CD4-positive, alpha-beta T cell treated with Interleukin-15 for 1 hour (primary cell): ENCODE results near the gene MBD6.
A peak's percentile ranks its signal among the peaks of the same experiment; 100 is the strongest.
"Not testable (repeated sequence)": the region's sequence is repeated elsewhere in the genome, so short reads cannot be mapped to it uniquely, and the experiment has no call there.

ENCODE experiments used
- DNase-seq: peaks from one replicate; pipeline ENCODE4 v3.0.0-alpha.2; 2020

The MBD6 gene

DNA sequence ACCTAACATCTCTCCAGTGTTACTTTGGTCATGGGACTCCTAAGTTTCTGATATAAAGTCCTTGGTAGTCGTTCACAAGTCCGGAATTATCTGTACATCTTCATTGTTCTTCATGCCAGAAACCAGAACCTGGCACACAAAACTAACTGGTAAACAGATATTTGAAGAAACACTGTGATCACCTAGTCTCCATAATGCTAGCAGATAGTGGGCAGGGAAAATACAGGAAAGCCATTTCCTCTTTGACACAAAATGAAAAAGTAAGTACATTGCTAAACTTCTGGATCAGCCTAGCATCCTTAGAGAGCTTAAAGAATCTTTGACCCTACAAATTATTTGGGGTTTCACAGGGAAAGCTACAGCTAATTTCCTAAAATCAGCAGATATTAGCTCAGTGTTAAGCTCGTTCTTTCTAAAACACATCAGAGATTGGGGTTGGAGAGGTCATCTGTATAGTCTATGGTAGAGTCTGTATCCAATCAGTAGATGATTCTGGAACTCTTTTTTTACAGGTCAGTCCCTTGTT is 7.2 kb upstream of the MBD6 start:
- DNase-seq = no peak

DNA sequence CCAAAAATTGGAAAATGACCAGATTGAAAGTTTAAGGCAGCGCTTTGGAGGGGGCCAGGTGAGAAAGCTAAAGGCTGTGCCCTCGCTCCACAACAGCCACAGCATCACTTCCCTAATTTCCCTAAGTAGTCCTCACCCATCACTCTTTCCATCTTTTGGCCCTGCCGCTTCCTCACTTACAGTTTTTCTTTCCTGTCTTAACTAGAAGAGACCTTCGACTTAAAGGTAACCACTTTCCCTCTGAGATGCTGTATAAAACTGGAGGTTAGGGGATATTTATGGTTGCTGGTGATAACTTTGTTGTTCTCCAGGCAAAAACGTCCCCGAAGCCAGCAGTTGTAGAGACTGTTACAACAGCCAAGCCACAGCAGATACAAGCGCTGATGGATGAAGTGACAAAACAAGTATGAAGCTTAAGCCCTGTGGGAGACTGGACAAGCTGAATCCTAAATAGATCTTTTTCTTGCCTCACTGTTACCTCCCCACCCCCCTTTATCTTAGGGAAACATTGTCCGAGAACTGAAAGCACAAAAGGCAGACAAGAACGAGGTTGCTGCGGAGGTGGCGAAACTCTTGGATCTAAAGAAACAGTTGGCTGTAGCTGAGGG is 6.6 kb upstream of the MBD6 start:
- no peak for DNase-seq

DNA sequence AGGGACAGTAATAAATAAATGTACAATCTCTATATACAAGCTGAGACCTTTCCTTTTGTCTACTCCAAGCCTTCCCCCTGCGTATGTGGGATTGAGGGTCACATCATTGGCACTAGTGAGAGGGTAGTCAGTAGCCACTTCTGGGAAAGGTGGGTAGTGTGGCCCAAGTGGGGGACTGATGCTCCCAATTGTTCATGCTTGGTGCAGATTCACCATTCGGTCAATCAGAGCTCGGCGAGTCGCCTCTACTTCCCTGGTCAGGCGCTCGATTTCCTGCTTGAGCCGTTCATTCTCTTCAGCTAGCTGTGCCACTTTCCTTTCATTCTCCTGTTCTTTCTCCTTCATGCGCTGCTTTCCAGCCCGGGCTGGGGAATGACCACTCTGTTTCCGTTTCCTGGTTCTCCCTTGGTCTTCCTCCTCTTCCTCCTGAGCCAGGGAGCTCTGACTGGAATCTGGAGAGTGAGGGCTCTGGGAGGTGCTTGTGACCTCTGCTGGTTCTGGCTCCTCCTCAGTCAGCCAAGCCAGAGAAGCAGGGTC is 5.9 kb upstream of the MBD6 start:
- DNase-seq = no peak

DNA sequence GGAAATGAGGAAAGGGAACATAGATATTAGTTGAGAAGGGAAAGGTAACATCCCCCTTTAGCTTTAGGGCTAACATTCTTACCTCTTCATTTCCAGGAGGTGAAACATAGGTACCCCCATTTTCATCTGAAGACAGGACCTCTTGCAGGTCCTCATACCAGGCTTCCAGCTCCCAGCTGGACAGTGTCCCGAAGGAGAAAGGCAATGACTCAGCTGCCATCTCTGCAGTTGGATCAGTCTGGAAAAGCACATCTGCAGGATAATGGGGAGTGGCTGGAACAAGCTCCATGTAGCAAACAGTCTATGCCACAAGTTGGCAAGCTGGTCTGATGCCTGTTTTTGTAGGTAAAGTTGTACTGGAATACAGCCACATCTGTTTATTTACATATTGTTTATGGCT is 5.4 kb upstream of the MBD6 start:
- DNase-seq = no peak

DNA sequence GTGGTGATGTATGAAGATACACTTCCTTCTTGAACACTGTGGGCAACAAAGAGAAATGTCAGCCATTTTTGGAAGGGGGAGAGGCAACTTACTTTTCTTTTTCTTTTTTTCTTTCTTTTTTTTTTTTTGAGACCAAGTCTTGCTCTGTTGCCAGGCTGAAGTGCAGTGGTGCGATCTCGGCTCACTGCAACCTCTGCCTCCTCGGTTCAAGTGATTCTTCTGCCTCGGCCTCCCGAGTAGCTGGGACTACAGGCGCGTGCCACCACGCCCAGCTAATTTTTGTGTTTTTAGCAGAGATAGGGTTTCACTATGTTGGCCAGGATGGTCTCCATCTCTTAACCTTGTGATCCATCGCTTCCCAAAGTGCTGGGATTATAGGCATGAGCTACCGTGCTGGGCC is 4.9 kb upstream of the MBD6 start:
- not testable (repeated sequence) for DNase-seq

DNA sequence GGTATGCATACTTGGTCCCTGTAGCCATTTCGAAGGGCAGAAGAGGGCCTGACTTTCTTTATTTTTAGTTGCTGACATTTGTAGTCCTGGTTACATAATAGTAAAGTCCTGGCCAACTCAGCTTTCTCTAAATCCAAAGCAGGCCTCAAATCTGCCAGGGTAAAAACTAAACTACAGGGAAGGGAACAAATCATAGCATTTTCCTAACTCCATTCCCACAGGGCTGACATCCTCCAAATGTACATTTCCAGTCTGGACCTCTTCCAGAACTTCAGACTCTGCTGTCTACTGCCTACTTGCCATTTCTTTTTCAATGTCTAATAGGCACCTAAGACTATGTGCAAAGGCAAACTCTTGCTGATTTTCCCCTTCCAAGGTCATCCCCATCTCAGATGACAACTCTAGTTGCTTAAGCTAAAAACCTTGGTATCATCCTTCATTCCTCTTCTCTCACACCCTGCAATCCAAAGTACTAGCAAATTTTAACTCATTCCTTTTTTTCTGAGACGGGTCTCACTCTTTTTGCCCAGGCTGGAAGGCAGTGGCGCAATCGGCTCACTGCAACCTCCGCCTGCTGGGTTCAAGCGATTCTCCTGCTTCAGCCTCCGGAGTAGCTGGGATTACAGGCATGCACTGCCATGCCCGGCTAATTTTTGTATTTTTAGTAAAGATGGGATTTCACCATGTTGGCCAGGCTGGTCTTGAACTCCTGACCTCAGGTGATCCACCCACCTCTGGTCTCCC is 4.3 kb upstream of the MBD6 start:
- DNase-seq = no peak

DNA sequence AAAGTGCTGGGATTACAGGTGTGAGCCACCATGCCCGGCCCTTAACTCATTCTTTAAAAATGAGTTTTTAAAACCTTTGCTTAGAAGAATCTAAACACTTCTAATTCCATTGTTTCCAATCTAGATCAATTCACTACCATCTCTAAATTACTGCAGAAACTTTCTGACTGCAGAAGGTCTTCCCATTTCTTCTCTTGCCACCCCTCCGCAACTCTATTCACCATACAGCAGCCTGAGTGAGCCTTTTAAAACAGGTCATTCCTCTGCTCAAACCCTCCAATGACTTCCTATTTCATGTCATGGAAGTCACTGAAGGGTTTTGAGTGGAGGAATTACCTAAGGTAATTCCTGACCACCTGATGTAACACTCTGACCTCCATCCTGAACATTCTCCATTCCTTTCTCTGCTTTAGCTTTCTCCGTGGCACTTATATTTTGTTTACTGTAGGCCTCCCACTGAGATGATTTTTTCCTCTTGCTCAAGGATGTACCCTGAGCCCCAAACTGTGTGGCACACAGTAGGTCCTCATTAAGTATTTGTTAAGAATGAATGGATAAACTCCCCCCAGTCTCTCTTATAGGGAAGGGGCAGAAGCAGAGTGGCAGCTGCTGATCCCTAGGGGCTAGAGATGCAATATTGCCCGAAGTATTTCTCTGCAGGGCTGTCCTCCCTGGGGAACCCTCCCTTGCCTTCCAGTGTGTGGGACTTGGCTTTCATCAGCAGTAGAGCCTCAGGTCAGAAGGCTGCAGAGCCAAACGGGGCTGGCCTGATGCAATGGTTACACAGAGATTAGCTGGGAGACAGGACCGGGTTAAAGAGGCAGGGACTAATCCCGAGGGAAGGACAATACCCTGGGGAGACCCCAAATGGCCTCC is 3.5 kb upstream of the MBD6 start:
- DNase-seq = peak; percentile 17

DNA sequence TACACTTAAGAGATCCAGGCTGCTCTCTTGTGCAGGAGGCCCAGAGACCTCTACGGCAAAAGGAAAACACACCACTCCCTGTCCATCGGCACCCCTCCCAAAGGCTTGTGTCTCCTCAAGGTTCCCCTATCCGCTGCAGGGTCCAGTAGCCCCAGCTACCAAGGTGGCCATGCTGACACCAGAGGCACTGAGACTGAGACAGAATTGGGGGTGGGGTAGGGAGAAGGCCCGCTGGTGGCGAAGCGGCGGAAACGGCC is 2.9 kb upstream of the MBD6 start:
- DNase-seq = peak; percentile 38

DNA sequence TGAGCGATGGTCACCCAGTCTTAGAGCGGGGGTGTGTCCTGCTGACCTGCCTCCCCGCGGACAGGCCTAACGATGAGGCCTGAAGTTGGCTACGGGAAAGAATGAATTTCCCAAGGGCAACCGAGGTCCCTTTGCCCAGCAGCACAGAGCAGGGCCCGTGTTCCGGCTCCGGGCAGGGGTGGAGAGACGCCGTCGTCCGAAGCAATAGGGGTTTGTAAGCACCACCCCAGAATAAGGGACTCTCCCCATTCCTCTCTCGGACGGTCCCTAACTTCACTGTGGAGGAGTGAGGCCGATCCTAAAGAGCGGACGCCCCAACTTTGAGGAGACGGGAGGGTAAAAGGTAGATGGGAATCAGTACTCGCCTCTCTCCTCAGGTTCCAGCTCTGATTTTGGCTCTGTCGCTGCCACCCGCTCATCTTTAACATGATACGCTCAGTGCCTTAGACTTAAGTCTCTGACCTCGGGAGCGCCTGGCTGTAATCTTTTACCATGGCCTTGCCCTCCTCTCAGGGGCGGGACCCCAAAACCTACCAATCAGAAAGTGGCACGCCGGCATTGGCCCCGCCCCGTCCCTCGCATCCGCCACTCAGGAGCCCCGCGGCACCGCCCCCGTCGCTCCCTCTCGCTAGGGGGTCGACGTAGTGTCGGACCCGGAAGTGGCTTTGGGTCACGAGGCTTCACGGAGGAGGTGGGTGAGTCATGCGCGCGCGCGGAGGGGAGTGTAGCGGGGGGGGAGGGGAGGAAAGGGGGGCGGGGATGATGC is 2.4 kb upstream of the MBD6 start, which contains the start of gene DDIT3:
DDIT3 (minus strand) TSS at position 462 of the 766 bp plus-strand sequence. CDS start 3,108 bp downstream, outside the sequence.
- peak; percentile 100 for DNase-seq

DNA sequence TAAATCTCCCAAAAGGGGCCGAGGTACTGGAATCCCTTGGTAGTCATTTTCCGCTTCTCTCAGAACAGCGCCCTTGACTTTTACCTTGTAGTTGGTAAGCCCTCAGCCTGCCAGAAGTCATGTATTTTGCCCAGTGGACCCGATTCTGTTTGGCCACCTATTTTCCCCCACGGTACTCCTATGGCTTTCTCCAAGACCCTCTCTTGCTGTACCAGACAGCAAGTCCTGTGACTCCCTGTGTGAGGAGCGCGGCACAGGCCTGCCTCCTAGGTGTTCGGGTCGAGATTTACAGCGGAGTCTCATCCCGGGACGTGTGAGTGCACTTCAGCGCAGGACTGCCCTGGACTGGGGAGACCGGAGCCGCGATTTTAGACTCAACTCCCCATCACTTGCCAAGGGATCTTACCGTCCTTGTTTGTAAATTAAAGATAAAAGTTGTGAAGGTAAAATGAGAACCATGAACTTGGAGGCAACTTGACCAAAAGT is 1.1 kb upstream of the MBD6 start:
- DNase-seq = no peak

DNA sequence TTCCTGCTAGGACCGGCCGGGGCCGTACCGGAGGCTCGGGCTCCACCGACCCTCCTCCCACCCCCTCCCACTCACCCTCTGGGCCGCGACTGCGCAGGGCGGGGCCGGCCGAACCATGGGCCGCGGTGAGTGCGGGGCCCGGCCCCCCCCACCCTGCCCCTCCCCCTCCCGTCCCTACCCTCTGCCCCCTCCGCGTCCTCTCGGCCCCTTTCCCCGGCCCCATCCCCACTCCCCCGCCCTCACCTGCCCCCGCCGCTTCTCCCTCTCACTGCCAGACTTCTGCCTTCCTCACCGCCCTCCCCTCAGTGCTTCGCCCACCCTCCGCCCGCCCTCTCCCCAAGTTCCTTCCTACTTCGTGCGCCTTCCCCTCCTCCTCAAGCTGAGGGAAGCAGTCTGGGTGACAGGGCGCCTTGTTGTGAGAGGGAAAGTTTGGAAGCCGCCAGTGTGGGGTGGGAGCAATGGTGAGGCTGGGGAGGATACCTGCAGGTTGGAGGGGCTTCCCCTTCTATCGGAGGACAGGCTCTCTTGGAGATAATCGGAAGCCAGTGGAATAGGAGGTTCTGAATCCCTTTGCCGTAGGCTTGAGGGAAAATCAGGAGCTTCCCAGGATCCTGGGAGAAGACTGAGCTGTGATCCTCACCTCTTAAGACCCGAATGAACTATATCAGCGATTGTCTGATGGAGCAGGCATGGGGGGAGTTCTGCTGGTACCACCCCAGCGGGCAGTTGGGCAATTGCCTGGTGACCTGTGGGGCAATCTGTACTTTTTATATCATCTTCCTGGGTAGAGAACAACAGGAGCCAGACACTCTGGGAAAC is 472 bp downstream of the MBD6 start:
- peak; percentile 71 for DNase-seq

DNA sequence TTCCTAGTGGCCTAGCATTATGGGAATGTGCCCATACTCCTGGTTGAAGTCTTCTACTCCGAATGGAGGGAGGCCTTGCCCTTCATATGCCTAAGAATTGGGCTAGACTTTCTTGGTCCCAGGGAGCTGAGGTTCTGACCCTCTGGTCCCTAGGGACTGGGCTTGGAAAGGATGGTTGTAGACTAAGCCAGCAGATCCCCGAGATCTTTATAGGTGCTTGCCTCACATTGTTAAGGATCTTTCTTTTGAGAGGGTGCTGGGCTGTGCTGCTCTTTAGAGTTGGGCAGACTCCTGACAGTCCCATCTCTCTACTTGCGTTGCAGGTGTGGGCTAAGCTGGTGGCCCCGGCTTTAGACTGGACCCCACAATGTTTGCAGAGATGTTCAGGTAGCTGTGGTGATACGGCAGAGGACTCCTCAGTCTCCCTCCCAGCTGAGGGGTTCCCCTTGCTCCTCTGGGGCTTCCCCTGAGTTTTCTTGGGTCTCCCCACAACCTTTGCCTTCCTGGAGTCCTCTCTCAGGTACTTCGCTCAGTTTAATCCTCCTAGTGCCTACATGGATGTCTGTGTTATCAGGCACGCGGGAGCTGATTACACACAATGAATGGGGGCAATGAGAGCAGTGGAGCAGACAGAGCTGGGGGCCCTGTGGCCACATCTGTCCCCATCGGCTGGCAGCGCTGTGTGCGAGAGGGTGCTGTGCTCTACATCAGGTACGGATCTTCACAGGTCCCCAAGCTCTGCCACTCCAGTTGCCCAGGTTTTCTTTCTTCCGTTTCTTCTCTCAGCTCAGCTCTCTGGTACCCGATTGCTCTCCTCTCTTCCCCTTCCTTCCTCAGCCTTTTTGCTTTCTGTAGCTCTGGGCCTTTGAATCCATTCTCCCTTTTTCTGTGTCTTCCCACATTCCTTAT is 1.3 kb downstream of the MBD6 start:
- DNase-seq = peak; percentile 35

DNA sequence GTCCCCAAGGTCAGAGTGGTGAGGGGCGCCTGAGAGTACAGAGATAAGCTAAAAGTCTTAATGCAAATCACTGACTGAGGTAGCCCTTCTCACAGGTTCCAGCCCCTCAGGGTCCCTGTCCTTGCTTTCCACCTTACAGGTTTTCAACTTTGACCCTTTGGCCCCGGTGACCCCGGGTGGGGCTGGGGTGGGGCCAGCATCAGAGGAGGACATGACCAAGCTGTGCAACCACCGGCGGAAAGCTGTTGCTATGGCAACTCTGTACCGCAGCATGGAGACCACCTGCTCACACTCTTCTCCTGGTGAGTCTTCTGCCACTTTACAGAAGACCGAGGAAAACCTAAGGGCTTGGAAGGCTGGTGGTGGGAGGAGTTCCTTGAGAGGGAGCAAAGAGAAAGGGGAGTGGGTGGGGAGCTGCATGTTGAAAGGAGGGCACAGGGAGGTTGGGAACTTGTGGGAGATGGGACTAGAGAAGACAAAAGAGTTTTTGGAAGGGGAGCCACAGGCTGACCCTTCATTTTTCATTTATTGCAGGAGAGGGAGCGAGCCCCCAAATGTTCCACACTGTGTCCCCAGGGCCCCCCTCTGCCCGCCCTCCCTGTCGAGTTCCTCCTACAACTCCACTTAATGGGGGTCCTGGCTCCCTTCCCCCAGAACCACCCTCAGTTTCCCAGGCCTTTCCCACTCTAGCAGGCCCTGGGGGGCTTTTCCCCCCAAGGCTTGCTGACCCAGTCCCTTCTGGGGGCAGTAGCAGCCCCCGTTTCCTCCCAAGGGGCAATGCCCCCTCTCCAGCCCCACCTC is 2.4 kb downstream of the MBD6 start:
- DNase-seq = no peak

DNA sequence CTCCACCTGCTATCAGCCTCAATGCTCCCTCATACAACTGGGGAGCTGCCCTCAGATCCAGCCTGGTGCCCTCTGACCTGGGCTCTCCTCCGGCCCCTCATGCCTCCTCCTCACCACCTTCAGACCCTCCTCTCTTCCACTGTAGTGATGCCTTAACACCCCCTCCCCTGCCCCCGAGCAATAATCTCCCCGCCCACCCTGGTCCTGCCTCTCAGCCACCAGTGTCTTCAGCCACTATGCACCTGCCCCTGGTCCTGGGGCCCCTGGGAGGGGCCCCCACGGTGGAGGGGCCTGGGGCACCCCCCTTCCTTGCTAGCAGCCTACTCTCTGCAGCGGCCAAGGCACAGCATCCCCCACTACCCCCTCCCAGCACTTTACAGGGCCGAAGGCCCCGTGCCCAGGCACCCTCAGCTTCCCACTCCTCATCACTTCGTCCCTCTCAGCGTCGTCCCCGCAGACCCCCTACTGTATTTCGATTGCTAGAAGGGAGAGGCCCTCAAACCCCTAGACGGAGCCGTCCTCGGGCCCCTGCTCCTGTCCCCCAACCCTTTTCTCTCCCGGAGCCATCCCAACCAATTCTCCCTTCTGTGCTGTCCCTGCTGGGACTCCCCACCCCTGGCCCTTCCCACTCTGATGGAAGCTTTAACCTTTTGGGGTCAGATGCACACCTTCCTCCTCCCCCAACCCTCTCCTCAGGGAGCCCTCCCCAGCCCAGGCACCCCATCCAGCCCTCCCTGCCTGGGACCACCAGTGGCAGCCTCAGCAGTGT is 3.2 kb downstream of the MBD6 start:
- no peak for DNase-seq

DNA sequence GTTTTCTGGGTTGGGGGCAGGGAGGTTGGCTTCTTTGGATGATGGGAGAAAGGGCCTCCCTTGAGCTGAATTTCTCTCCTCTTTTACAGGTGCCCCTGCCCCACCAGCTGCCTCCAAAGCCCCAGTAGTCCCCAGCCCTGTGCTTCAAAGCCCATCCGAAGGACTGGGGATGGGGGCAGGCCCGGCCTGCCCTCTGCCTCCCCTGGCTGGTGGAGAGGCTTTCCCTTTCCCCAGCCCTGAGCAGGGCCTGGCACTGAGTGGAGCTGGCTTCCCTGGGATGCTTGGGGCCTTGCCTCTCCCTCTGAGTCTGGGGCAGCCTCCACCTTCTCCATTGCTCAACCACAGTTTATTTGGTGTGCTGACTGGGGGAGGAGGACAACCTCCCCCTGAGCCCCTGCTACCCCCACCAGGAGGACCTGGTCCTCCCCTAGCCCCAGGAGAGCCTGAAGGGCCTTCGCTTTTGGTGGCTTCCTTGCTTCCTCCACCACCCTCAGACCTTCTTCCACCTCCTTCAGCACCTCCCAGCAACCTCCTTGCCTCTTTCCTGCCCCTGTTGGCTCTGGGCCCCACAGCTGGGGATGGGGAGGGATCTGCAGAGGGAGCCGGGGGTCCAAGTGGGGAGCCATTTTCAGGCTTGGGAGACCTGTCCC is 4.0 kb downstream of the MBD6 start:
- DNase-seq = no peak

DNA sequence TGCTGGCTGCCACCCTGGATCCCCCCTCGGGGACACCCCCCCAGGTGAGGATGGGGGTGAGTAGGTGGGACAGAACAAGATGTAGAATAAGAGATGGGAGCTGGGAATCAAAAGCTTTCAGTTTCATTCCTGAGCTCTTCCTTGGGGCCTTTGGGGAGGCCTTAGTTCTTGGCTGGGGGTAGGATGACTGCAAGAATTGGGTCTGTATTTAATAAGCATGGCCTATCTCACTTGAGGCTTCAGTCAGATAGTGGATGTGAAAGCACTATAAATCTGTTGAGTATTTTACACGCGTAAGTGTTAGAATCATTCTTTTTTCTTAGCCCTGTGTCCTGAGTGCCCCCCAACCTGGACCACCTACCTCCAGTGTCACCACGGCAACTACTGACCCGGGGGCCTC is 4.6 kb downstream of the MBD6 start:
- DNase-seq = no peak

DNA sequence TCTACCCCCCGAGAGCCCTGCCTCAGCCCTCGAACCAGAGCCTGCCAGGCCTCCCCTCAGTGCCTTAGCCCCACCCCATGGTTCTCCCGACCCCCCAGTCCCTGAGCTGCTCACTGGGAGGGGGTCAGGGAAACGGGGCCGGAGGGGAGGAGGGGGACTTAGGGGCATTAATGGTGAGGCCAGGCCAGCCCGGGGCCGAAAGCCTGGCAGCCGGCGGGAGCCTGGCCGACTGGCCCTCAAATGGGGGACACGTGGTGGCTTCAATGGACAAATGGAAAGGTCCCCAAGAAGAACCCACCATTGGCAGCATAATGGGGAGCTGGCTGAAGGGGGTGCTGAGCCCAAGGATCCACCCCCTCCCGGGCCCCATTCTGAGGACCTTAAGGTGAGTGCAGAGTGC is 5.6 kb downstream of the MBD6 start:
- no peak for DNase-seq

DNA sequence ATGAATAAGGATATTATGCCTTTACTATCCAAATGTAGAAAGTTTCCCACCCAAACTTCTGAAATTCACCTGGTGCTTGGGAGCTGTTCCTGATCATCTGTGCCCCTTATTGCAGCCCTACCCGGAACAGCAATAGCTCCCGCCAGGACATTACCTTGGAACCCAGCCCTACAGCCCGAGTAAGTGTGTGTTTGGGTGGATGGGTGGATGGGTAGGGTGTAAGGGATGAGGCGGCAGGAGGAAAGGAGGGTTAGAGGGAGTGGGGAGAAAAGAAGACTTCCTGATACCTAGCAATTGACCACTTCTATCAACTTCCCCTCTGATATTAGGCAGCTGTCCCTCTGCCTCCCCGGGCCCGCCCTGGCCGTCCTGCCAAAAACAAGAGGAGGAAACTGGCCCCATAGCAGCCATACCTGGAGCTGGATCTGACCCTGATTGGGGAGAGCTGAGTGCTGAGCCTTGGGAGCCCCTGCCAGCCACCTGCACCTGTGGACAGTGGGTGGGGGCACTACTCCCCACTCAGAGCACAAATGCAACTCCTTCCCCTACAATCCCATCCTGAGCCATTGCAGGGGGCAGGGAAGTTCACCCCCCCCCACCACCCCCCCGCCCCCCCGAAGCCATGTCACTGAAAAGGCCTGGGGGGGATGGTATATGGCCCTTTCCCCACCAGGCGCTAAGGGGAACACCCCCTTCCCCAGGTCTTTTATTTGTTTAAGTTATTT is 6.4 kb downstream of the MBD6 start:
- DNase-seq = no peak
